Mesothelial cell of epicardium (in vitro differentiated cells): ENCODE measurements around the gene SLC13A4. TPM values are rescaled to one million over a fixed set of nuclear protein-coding genes. Genes with fewer than 3 reads are reported as not detected.

Experiments used
- DNase-seq, 2 experiments: peaks; one replicate each; pipeline ENCODE4 v3.0.0; 2021; ENCODE audit warnings: low spot score in 2 of 2; ENCODE audit not compliant: unreplicated experiment in 2 of 2
- H3K27ac Mint-ChIP-seq: 2 replicates; pipeline ENCODE4 v1.8.0; 2021; ENCODE audit warnings: mixed read lengths
- H3K27me3 Mint-ChIP-seq: 2 replicates; pipeline ENCODE4 v1.8.0; 2021; ENCODE audit warnings: low read depth, mixed read lengths
- H3K36me3 Mint-ChIP-seq: 2 replicates; pipeline ENCODE4 v1.8.0; 2021; ENCODE audit warnings: mixed read lengths
- H3K4me1 Mint-ChIP-seq: 2 replicates; pipeline ENCODE4 v1.8.0; 2021; ENCODE audit warnings: mixed read lengths
- H3K4me3 Mint-ChIP-seq: 2 replicates; pipeline ENCODE4 v1.8.0; 2021; ENCODE audit warnings: mild to moderate bottlenecking, moderate library complexity, mixed read lengths
- H3K9me3 Mint-ChIP-seq: 2 replicates; pipeline ENCODE4 v1.8.0; 2021; ENCODE audit warnings: mixed read lengths
- total RNA-seq: library from RNA; stranded (reverse); gene quantifications from 3 replicates; pipeline ENCODE4 v1.2.1, GENCODE V29; 2021
- TF ChIP-seq, protein P1 (sequence below): fragments of 200-600 bp; sonication (generic); IDR thresholded peaks from one replicate; pipeline ENCODE4 v1.5.0; 2021; ENCODE audit warnings: antibody characterized with exemption; ENCODE audit not compliant: unreplicated experiment

Gene SLC13A4
- total RNA-seq, 1 donor from 2014 or later: not detected

DNA sequence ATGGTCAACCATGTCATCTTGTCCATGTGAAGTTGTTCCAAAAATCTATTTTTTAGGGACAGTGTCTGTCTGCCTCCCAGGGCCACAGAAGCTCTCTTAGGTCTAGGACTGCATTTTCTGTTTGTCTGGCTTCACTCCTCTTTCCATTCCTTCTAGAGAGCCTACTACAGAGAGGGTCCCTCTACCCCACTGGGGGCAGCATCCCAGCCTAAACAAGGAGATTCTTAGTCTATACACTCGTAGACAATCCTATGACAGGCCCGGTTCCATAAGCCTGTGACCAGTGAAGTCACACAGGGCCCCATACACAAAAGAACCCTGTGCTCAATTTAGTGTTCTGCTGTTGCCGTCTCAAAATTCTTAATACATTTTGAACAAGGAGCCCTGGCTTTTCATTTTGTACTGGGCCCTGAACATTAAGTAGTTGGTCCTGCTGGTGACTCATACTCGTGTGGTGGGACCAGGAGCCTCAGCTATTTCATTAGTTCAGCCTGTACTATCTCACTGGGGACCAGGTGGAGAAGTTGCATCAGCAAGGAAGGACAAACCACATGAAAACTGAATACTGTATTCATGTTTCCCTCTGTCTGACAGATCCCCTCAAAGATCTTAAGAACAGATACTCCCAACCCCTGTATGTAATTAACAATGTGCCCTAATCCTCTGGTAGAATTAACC lies 44.1 kb upstream of the SLC13A4 start:
- H3K4me1 Mint-ChIP-seq: peaks cover 26% of the 10 kb centered on the region

DNA sequence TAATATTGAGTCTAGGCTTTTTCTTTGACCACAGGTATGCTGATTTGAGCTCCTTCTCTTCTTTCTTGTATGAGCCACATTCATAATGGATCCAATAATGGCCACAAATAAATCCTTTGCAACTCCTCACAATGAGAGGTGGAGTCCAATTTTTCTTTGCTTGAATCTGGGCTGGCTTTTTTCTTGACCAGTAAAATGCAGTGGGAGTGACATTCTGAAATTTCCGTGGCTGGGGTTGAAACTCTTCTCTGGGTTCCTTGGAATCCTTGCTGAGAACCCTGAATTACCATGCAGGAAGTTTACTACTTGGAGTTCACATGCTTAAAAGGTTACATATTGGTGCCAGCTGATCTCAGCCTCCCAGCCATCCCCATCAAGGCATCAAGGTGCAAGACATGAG lies 43.1 kb upstream of the SLC13A4 start:
- TF ChIP-seq, protein P1, sequence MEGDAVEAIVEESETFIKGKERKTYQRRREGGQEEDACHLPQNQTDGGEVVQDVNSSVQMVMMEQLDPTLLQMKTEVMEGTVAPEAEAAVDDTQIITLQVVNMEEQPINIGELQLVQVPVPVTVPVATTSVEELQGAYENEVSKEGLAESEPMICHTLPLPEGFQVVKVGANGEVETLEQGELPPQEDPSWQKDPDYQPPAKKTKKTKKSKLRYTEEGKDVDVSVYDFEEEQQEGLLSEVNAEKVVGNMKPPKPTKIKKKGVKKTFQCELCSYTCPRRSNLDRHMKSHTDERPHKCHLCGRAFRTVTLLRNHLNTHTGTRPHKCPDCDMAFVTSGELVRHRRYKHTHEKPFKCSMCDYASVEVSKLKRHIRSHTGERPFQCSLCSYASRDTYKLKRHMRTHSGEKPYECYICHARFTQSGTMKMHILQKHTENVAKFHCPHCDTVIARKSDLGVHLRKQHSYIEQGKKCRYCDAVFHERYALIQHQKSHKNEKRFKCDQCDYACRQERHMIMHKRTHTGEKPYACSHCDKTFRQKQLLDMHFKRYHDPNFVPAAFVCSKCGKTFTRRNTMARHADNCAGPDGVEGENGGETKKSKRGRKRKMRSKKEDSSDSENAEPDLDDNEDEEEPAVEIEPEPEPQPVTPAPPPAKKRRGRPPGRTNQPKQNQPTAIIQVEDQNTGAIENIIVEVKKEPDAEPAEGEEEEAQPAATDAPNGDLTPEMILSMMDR: no peak
- Mint-ChIP-seq H3K4me1 (peaks cover 26% of the 10 kb centered on the region), H3K36me3 (no peaks in the 10 kb centered on the region), H3K9me3 (no peaks in the 10 kb centered on the region), H3K27ac (no peak overlapping the region), H3K4me3 (no peak overlapping the region), H3K27me3 (no peaks in the 10 kb centered on the region)
- no peak for DNase-seq

More for the DNA sequence above, 44.1 kb upstream of the SLC13A4 start:
- Mint-ChIP-seq H3K4me3 (no peak overlapping the region), H3K9me3 (peaks cover 2% of the 10 kb centered on the region), H3K36me3 (no peaks in the 10 kb centered on the region), H3K27me3 (no peaks in the 10 kb centered on the region), H3K27ac (peak overlapping the region; percentile 48)
- DNase-seq: no peak
- TF ChIP-seq, protein P1: no peak

DNA sequence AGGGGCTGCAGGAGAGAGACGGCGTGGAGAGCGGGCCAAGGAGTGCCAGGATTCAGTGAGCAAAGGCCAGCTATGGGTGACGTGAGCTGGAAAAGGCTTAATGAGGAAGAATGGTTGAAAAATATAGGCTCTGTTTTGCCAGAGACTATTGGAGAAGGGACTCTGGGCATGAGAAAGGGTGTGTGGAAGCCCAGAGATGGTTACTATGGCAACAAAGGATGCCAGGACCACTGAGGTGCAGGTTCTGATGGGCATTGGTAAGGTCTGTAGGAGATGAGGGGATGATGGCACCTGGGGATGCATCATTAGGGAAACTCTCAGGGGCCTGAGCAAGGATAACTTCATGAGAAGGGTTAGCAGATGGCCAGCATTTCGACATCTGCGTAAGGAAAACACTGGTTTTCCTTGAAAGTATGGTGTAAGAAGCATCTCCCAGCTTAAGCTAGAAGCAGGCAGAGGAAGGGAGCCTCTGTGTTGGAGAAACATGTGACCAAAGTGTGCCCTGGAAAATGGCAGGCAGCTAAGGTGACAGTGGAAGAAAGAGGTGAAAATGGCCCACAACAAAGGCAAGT lies 42.2 kb upstream of the SLC13A4 start:
- H3K4me3 Mint-ChIP-seq: no peak overlapping the region
- H3K36me3 Mint-ChIP-seq: no peaks in the 10 kb centered on the region
- H3K27ac Mint-ChIP-seq: no peak overlapping the region
- H3K9me3 Mint-ChIP-seq: no peaks in the 10 kb centered on the region
- DNase-seq: no peak
- peaks cover 30% of the 10 kb centered on the region for H3K4me1 Mint-ChIP-seq
- TF ChIP-seq, protein P1: no peak
- no peaks in the 10 kb centered on the region for H3K27me3 Mint-ChIP-seq

DNA sequence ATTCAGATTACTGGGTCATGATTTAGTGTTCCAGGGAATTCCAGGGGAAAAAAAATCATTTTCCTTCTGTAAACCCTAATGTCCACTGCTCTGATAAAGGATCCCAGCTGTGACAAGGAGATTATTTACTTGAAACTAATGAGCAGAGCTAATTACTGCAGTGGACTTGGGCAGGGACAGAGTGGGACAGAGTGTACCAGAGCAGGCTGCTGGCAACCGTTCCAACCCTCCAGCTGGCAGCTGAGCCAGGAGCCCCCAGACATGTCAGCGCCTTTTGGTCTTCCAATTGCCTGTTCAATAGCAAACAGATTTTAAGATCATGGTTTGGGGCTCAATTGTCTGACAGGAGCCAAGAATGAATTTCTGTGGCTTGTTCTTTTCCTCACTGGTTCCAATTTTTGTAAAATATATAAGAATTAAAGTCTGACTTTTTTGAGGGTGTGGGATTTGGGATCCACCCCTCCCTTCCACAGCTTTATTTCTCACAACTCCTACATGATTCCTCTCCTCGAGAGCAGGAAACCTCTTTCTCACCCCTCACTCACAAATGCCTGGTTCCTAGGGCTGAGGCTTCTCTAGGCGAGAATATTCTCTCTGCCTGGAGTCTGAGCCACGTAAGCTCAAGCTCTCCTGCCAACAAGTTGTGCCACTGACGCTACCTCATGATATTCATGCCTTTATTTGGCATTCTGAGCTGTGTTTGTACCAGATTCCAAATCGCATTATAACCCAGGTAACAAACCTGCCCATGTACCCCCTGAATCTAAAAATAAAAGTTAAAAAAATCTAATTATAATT lies 41.2 kb upstream of the SLC13A4 start:
- no peaks in the 10 kb centered on the region for H3K36me3 Mint-ChIP-seq
- TF ChIP-seq, protein P1: no peak
- no peaks in the 10 kb centered on the region for H3K27me3 Mint-ChIP-seq
- peaks cover 26% of the 10 kb centered on the region for H3K4me1 Mint-ChIP-seq
- H3K27ac Mint-ChIP-seq: no peak overlapping the region
- H3K9me3 Mint-ChIP-seq: no peaks in the 10 kb centered on the region
- H3K4me3 Mint-ChIP-seq: no peak overlapping the region
- DNase-seq: no peak

DNA sequence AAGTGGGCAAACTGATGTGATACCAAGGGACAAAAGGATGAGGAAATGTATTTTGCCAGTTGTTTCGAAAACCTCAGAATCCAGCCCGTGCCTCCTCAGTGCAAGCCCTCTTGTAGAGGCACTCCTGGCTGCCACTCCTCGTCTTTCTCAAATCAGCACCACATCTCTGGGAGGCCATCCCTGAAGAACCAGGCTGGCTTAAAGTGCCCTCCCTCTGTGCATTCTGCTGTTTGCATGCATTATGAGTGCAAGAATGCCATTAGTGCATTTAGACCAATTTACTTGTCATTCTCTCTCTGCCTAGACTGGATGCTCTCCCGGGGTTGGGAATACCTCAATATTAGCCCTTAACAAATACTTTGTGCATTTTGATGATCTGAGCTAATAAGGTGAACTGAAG lies 40.5 kb upstream of the SLC13A4 start:
- Mint-ChIP-seq H3K4me1 (peaks cover 20% of the 10 kb centered on the region), H3K27me3 (no peaks in the 10 kb centered on the region), H3K9me3 (no peaks in the 10 kb centered on the region), H3K27ac (no peak overlapping the region), H3K4me3 (no peak overlapping the region), H3K36me3 (no peaks in the 10 kb centered on the region)
- TF ChIP-seq, protein P1: no peak
- no peak for DNase-seq
